IMR-90 (cell line): Measurements from ENCODE around the gene HRAS. TPM values are rescaled to one million over a fixed set of nuclear protein-coding genes. Genes with fewer than 3 reads are reported as not detected.

Experiments
- ATAC-seq: fragments of 200-7000 bp; cut with Tn5 transposase; 2 replicates; pipeline ENCODE4 v1.9.1; 2020; ENCODE audit warnings: low read depth, mild to moderate bottlenecking, moderate library complexity
- BruUV-seq: library from RNA; stranded (reverse); fragments of 400-500 nt; replicated peaks from 2 replicates; lab custom pipeline; 2021; lab: Mats Ljungman, UMichigan
- CTCF ChIA-PET: fragments of 300-600 bp; formaldehyde crosslinking; extraction: SDS; loops from one replicate; lab custom pipeline; 2021; ENCODE audit warnings: antibody characterized with exemption; lab: Yijun Ruan, JAX
- POLR2A ChIA-PET: fragments of 300-600 bp; sonication (Branson Sonifier 250); formaldehyde crosslinking; loops from one replicate; lab custom pipeline; 2022; ENCODE audit warnings: antibody characterized with exemption; ENCODE audit not compliant: unreplicated experiment; lab: Charles Lee
- DNase-seq: peaks from one replicate; pipeline ENCODE4 v3.0.0; 2013
- H2AFZ ChIP-seq: replicated peaks from 2 replicates; pipeline ENCODE3; 2013; ENCODE audit warnings: low read length, mild to moderate bottlenecking; ENCODE audit not compliant: poor library complexity
- H2AK5ac ChIP-seq: 2 replicates; pipeline ENCODE4 v1.6.1; 2013; ENCODE audit warnings: low read depth, low read length, inconsistent platforms
- H2AK9ac ChIP-seq: replicated peaks from 2 replicates; pipeline ENCODE3; 2013; ENCODE audit warnings: mild to moderate bottlenecking, low read depth, low read length, moderate library complexity; ENCODE audit not compliant: poor library complexity
- H2BK120ac ChIP-seq: 2 replicates; pipeline ENCODE4 v1.6.1; 2013; ENCODE audit warnings: low read depth, low read length, inconsistent platforms
- H2BK15ac ChIP-seq: 3 replicates; pipeline ENCODE4 v1.6.1; 2013; ENCODE audit warnings: low read depth, low read length, inconsistent platforms
- H2BK20ac ChIP-seq: 2 replicates; pipeline ENCODE4 v1.6.1; 2013; ENCODE audit warnings: low read depth, mild to moderate bottlenecking, inconsistent platforms, low read length, moderate library complexity
- H2BK5ac ChIP-seq: 2 replicates; pipeline ENCODE4 v1.6.1; 2013; ENCODE audit warnings: mild to moderate bottlenecking, low read depth, low read length, inconsistent platforms; ENCODE audit not compliant: poor library complexity, severe bottlenecking
- H3K14ac ChIP-seq: replicated peaks from 2 replicates; pipeline ENCODE4 v1.6.1; 2013; ENCODE audit warnings: low read depth, low read length, inconsistent platforms
- H3K18ac ChIP-seq: 2 replicates; pipeline ENCODE4 v1.6.1; 2013; ENCODE audit warnings: low read depth, low read length, control low read depth
- H3K23ac ChIP-seq: 2 replicates; pipeline ENCODE4 v1.6.1; 2013; ENCODE audit warnings: low read depth, low read length, inconsistent platforms
- H3K27ac ChIP-seq: 2 replicates; pipeline ENCODE4 v1.5.1; 2013; ENCODE audit warnings: mild to moderate bottlenecking, control low read depth, low read length; ENCODE audit not compliant: insufficient read depth
- H3K27me3 ChIP-seq: 2 replicates; pipeline ENCODE4 v1.6.1; 2013; ENCODE audit warnings: low read length; ENCODE audit not compliant: control insufficient read depth, insufficient read depth
- H3K36me3 ChIP-seq: 2 replicates; pipeline ENCODE4 v1.6.1; 2013; ENCODE audit warnings: low read length, mixed read lengths; ENCODE audit not compliant: control insufficient read depth, insufficient read depth
- H3K4ac ChIP-seq: 2 replicates; pipeline ENCODE4 v1.6.1; 2013; ENCODE audit warnings: low read depth, low read length, inconsistent platforms
- H3K4me1 ChIP-seq: 2 replicates; pipeline ENCODE4 v1.6.1; 2013; ENCODE audit warnings: low read length, mixed read lengths; ENCODE audit not compliant: control insufficient read depth, insufficient read depth
- H3K4me2 ChIP-seq: 2 replicates; pipeline ENCODE4 v1.6.1; 2013; ENCODE audit warnings: low read depth, mild to moderate bottlenecking, control low read depth, low read length, moderate library complexity
- H3K4me3 ChIP-seq: 2 replicates; pipeline ENCODE4 v1.5.1; 2013; ENCODE audit warnings: low read depth, mild to moderate bottlenecking, control low read depth, low read length, moderate library complexity; ENCODE audit not compliant: insufficient read depth
- H3K56ac ChIP-seq: 2 replicates; pipeline ENCODE4 v1.6.1; 2013; ENCODE audit warnings: low read length, inconsistent platforms; ENCODE audit not compliant: insufficient read depth; ENCODE audit errors: extremely low read depth
- H3K79me1 ChIP-seq, 2 experiments: 2 replicates each; pipeline ENCODE4 v1.6.1; 2013; ENCODE audit warnings: low read length in 2 of 2, inconsistent platforms in 1 of 2, low read depth in 1 of 2
- H3K9ac ChIP-seq: 2 replicates; pipeline ENCODE4 v1.6.1; 2013; ENCODE audit warnings: low read depth, low read length, control low read depth
- H3K9me1 ChIP-seq: 2 replicates; pipeline ENCODE4 v1.6.1; 2013; ENCODE audit warnings: low read length, inconsistent platforms; ENCODE audit not compliant: insufficient read depth
- H3K9me3 ChIP-seq: 2 replicates; pipeline ENCODE4 v1.6.1; 2013; ENCODE audit warnings: low read length; ENCODE audit not compliant: control insufficient read depth, insufficient read depth
- H4K20me1 ChIP-seq: 2 replicates; pipeline ENCODE4 v1.6.1; 2013; ENCODE audit warnings: low read length, inconsistent platforms; ENCODE audit not compliant: insufficient read depth
- H4K5ac ChIP-seq: 2 replicates; pipeline ENCODE4 v1.6.1; 2013; ENCODE audit warnings: mild to moderate bottlenecking, low read depth, low read length, control low read depth
- H4K8ac ChIP-seq, 2 experiments: 2 replicates each; pipeline ENCODE4 v1.6.1; 2013; ENCODE audit warnings: low read depth in 2 of 2, low read length in 2 of 2, control low read depth in 1 of 2, inconsistent platforms in 1 of 2
- H4K91ac ChIP-seq: 2 replicates; pipeline ENCODE4 v1.6.1; 2013; ENCODE audit warnings: low read depth, low read length, inconsistent platforms; ENCODE audit not compliant: insufficient read depth
- CTCF ChIP-seq: conservative IDR thresholded peaks from 2 replicates; pipeline ENCODE4 v1.5.1; 2012; ENCODE audit warnings: mild to moderate bottlenecking, low read depth, low read length, improper control_type of control experiment
- MAZ ChIP-seq: IDR thresholded peaks from 2 replicates; pipeline ENCODE4 v1.6.1; 2012; ENCODE audit warnings: low read depth, mild to moderate bottlenecking, low read length, improper control_type of control experiment, moderate library complexity, borderline replicate concordance
- MXI1 ChIP-seq: IDR thresholded peaks from 2 replicates; pipeline ENCODE4 v1.6.1; 2012; ENCODE audit warnings: low read depth, mild to moderate bottlenecking, low read length, moderate library complexity, borderline replicate concordance
- WGBS, 2 experiments: methylation state at CpG; one replicate each; pipeline versions ENCODE4 v1.1.5 to v1.1.7; 2013; ENCODE audit warnings: missing lambda C conversion rate in 2 of 2; ENCODE audit not compliant: insufficient read length in 1 of 2; ENCODE audit errors: extremely low coverage in 2 of 2; 5-methylcytosine and 5-hydroxymethylcytosine counted together
- dilution Hi-C: fragments of 300-500 bp; cut with HindIII; formaldehyde crosslinking; loops from one replicate; pipeline ENCODE4 v1.14.3; 2018; ENCODE audit warnings: low sequenced_read_pairs; ENCODE audit not compliant: unreplicated experiment
- in situ Hi-C: fragments of 300-500 bp; cut with MboI; formaldehyde crosslinking; loops from 3 replicates; pipeline ENCODE4 v1.14.3; 2019; ENCODE audit warnings: low sequenced_read_pairs, inconsistent platforms, mixed read lengths
- intact Hi-C: fragments of 100-400 bp; cut with micrococcal nuclease; formaldehyde crosslinking; loops from 2 replicates; pipeline ENCODE4 v1.10.0; 2022
- polyA plus RNA-seq, 3 experiments: library from polyadenylated mRNA; depleted of rRNA; stranded (reverse); fragments of >200 nt; gene quantifications; 2 replicates each; pipeline ENCODE4 v1.2.3, GENCODE V29; 2012; ENCODE audit warnings: low replicate concordance in 1 of 3
- total RNA-seq: library from RNA; depleted of rRNA; stranded (reverse); fragments of >200 nt; gene quantifications from 2 replicates; pipeline ENCODE4 v1.2.3, GENCODE V29; 2012

HRAS gene
- total and polyA plus RNA-seq, 2 of the 4 experiments (the other 2 are of a cell fraction) = 108 to 123 TPM

GRCh38 chr11:575313-575995 is 40.1 kb upstream of the HRAS start:
- Histone ChIP-seq H2BK15ac (no peak overlapping the region), H2BK5ac (peak overlapping the region; percentile 35), H2AK9ac (peak overlapping the region; percentile 83), H3K56ac (no peak overlapping the region), H3K4me3 (peak overlapping the region; percentile 96), H2AK5ac (peak overlapping the region; percentile 23; the same call in 1 of the 2 replicates), H3K9ac (peak overlapping the region; percentile 84), H4K20me1 (peaks cover 44% of the 10 kb centered on the region), H3K4me1 (peaks cover 16% of the 10 kb centered on the region), H3K23ac (peak overlapping the region; percentile 79; the same call in 1 of the 2 replicates), H3K27ac (peak overlapping the region; percentile 60; the same call in 1 of the 2 replicates), H3K36me3 (peaks cover 3% of the 10 kb centered on the region; the same call in 1 of the 2 replicates), H3K9me3 (no peaks in the 10 kb centered on the region), H2BK20ac (no peak overlapping the region), H3K4ac (peak overlapping the region; percentile 73), H3K14ac (peak overlapping the region; percentile 53; the same call in 1 of the 2 replicates), H4K5ac (0 out of 2 replicates have a peak overlapping the region, but pooled peaks have one; percentile 40), H3K18ac (no peak overlapping the region), H2BK120ac (no peak overlapping the region), H4K8ac (peak overlapping the region in 1 of 2 experiments; percentile 47; a peak in 2 of 4 replicates), H3K27me3 (no peaks in the 10 kb centered on the region; the same call in 1 of the 2 replicates), H3K4me2 (peak overlapping the region; percentile 92), H4K91ac (peak overlapping the region; percentile 21; the same call in 1 of the 2 replicates), H3K9me1 (peaks cover 15% of the 10 kb centered on the region), H2AFZ (peak overlapping the region; percentile 96), H3K79me1 (peaks cover 2 to 27% of the 10 kb centered on the region in 2 experiments; a peak in 3 of 4 replicates)
- CTCF ChIA-PET = no interaction called here
- 1% methylated on average over 33 of the region's 81 CpGs; no CpG with 5 or more reads in 1 of the 2 experiments for WGBS, 2 experiments
- in situ Hi-C loops (no loop called here), dilution Hi-C loops (no loop called here), intact Hi-C loops (no loop called here)
- no TSS peak for BruUV-seq
- POLR2A ChIA-PET = no interaction called here
- DNase-seq = no peak
- TF ChIP-seq MXI1 (0 out of 2 replicates have a peak, but pooled peaks have one; percentile 31), MAZ (peak; percentile 46; the same call in 1 of the 2 replicates), CTCF (no peak)
- peak; percentile 13 for ATAC-seq
